ENCODE data around the gene SCAF4. TPM values are rescaled to one million over a fixed set of nuclear protein-coding genes. Genes with fewer than 3 reads are reported as not detected.

The SCAF4 gene
- total RNA-seq, 6 experiments from 2014 or later = 10.1 to 18.5 (median 13.7) TPM

DNA sequence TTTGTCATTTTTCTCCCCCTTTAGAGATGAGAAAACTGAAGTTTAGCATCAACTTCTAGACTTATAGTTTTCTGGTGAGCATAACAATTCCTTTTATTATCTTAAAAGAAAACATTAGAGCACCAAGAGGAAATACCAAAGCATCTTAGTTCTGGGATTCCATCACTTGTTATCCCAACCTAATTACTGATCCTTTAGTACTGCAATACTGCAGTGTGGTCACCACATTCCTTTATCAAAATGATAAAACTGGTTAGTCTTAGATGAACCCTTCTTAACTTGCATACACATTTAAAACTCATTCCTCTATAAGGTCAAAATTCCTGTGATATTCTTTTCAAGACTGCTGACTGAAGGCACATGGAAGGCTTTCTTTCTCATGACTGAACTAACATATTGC, 49.3 kb downstream of the SCAF4 start:
- DNase-seq (no peak), ATAC-seq (no peak)
- intact Hi-C loops (cut with DNase I) = no loop called here
- no peak for TF ChIP-seq POLR2A (IDR thresholded peaks at IDR 0.05)
- TF ChIP-seq, protein P1, sequence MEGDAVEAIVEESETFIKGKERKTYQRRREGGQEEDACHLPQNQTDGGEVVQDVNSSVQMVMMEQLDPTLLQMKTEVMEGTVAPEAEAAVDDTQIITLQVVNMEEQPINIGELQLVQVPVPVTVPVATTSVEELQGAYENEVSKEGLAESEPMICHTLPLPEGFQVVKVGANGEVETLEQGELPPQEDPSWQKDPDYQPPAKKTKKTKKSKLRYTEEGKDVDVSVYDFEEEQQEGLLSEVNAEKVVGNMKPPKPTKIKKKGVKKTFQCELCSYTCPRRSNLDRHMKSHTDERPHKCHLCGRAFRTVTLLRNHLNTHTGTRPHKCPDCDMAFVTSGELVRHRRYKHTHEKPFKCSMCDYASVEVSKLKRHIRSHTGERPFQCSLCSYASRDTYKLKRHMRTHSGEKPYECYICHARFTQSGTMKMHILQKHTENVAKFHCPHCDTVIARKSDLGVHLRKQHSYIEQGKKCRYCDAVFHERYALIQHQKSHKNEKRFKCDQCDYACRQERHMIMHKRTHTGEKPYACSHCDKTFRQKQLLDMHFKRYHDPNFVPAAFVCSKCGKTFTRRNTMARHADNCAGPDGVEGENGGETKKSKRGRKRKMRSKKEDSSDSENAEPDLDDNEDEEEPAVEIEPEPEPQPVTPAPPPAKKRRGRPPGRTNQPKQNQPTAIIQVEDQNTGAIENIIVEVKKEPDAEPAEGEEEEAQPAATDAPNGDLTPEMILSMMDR (IDR thresholded peaks at IDR 0.05) = no peak
- no peak overlapping the region for H3K4me3 ChIP-seq
- peaks cover 0 to 64% (median 20%) of the 10 kb centered on the region in 4 donors for H3K36me3 ChIP-seq
- no peak overlapping the region for H3K27ac ChIP-seq
- no peaks in the 10 kb centered on the region for H3K27me3 ChIP-seq
- H3K9me3 ChIP-seq = no peaks in the 10 kb centered on the region
- H3K4me1 ChIP-seq = no peaks in the 10 kb centered on the region

DNA sequence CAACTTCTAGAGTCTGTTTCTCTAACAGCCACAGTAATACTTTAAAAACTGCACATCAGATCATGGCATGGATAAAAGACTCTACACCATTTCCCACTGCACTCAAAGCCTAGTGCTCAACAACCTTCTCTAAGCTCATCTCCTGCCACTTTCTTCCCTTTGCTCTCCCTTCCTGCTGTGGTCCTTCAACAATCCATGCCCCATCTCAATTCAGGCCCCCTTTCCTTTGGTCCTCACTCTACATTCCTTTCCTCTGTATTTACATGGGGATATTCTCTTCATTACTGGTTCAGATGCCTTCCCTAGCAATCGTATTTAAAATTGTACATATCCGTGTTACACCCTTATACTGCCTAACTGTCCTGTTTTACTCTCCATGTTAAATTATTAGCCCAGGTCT, 53.4 kb downstream of the SCAF4 start:
- no peak for DNase-seq
- WGBS (ENCODE audit: insufficient coverage, low coverage, low lambda C conversion rate, missing lambda C conversion rate) = 95% methylated on average over 2 of the region's 2 CpGs
- no peaks in the 10 kb centered on the region for H3K27me3 ChIP-seq
- peaks cover 0 to 24% (median 5%) of the 10 kb centered on the region in 4 donors for H3K36me3 ChIP-seq
- H3K9me3 ChIP-seq = no peaks in the 10 kb centered on the region
- no peak for TF ChIP-seq POLR2A (IDR thresholded peaks at IDR 0.05)
- TF ChIP-seq, protein P1 (IDR thresholded peaks at IDR 0.05) = no peak
- H3K4me3 ChIP-seq = no peak overlapping the region
- no peak for ATAC-seq
- H3K4me1 ChIP-seq = no peaks in the 10 kb centered on the region
- intact Hi-C loops (cut with DNase I) = no loop called here
- H3K27ac ChIP-seq = no peak overlapping the region

DNA sequence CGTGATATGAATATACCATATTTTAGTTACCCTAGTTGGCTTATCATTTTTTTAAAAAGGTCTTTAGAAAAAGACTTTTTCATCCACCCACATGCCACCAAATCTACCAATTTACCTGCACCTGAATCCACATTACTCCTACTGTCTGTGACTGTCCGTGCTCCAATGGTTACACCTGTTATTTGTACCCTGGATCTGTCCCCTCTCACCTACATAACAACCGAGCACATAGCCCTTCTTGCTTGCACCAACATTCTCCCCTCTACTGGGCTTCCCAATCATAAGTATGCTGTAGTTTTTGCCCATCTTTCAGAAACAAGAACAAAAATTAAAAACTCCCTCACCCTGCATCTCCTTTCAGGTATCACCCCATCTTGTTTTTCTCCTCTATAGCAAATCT, 54.9 kb downstream of the SCAF4 start:
- TF ChIP-seq, protein P1 (IDR thresholded peaks at IDR 0.05) = no peak
- TF ChIP-seq POLR2A (IDR thresholded peaks at IDR 0.05) = no peak
- Histone ChIP-seq H3K36me3 (peaks cover 0 to 9% (median 0%) of the 10 kb centered on the region in 4 donors), H3K9me3 (no peaks in the 10 kb centered on the region), H3K4me3 (no peak overlapping the region), H3K27me3 (no peaks in the 10 kb centered on the region), H3K4me1 (no peaks in the 10 kb centered on the region), H3K27ac (no peak overlapping the region)
- intact Hi-C loops (cut with DNase I) = no loop called here
- ATAC-seq = no peak
- 95% methylated on average over 3 of the region's 3 CpGs for WGBS (ENCODE audit: insufficient coverage, low coverage, low lambda C conversion rate, missing lambda C conversion rate)
- no peak for DNase-seq

- TF ChIP-seq, protein P1 (IDR thresholded peaks at IDR 0.05) = no peak
- no peak for TF ChIP-seq POLR2A (IDR thresholded peaks at IDR 0.05)
- Histone ChIP-seq H3K27ac (no peak overlapping the region), H3K27me3 (no peaks in the 10 kb centered on the region), H3K4me1 (no peaks in the 10 kb centered on the region), H3K4me3 (no peak overlapping the region), H3K9me3 (no peaks in the 10 kb centered on the region), H3K36me3 (peaks cover 0 to 8% (median 2%) of the 10 kb centered on the region in 4 donors)
- DNase-seq (no peak), ATAC-seq (no peak)
- intact Hi-C loops (cut with DNase I) = no loop called here
- WGBS (ENCODE audit: insufficient coverage, low coverage, low lambda C conversion rate, missing lambda C conversion rate) = 83% methylated on average over 2 of the region's 2 CpGs
Observed at GRCh38 chr21:31675960-31676359, 56.0 kb downstream of the SCAF4 start.

GRCh38 chr21:31675318-31675717, 56.6 kb downstream of the SCAF4 start:
- Histone ChIP-seq H3K27ac (no peak overlapping the region), H3K4me1 (no peaks in the 10 kb centered on the region), H3K9me3 (no peaks in the 10 kb centered on the region), H3K36me3 (peaks cover 0 to 8% (median 2%) of the 10 kb centered on the region in 4 donors), H3K27me3 (no peaks in the 10 kb centered on the region), H3K4me3 (no peak overlapping the region)
- no peak for DNase-seq
- ATAC-seq = no peak
- WGBS (ENCODE audit: insufficient coverage, low coverage, low lambda C conversion rate, missing lambda C conversion rate) = 97% methylated on average over 7 of the region's 7 CpGs
- TF ChIP-seq POLR2A (IDR thresholded peaks at IDR 0.05) = no peak
- TF ChIP-seq, protein P1 (IDR thresholded peaks at IDR 0.05) = no peak
- intact Hi-C loops (cut with DNase I) = no loop called here

Measured in right lobe of liver (tissue), 6 donors.